Common myeloid progenitor, CD34-positive (primary cell): ENCODE data around the gene SMC6.

Experiments used
- CTCF ChIA-PET: fragments of 350-600 bp; sonication (Branson Sonifier 250); formaldehyde crosslinking; loops from one replicate; lab custom pipeline; 2021; ENCODE audit warnings: antibody characterized with exemption; lab: Charles Lee
- POLR2A ChIA-PET: fragments of 350-600 bp; sonication (Branson Sonifier 250); formaldehyde crosslinking; loops from one replicate; lab custom pipeline; 2021; ENCODE audit warnings: antibody characterized with exemption; lab: Charles Lee
- DNase-seq, 3 donors: peaks; one replicate each; pipeline versions ENCODE4 v3.0.0 to v3.0.0-alpha.2; 2013
- H3K27ac ChIP-seq, 2 experiments: 1 replicate in 1 of 2; 2 replicates in 1 of 2; pipeline ENCODE4 v1.7.0; 2013; ENCODE audit warnings: inconsistent platforms in 2 of 2, low read length in 2 of 2, mild to moderate bottlenecking in 2 of 2, low read depth in 1 of 2, moderate library complexity in 1 of 2; ENCODE audit not compliant: severe bottlenecking in 2 of 2, insufficient read depth in 1 of 2, poor library complexity in 1 of 2
- H3K27me3 ChIP-seq, 5 experiments: replicated peaks in 2 of 5; 1 replicate in 3 of 5; 2 replicates in 2 of 5; pipeline versions ENCODE4 v1.6.1 to v1.7.0; 2013; ENCODE audit warnings: low read length in 4 of 5, mild to moderate bottlenecking in 2 of 5, moderate library complexity in 2 of 5, inconsistent platforms in 1 of 5; ENCODE audit not compliant: insufficient read depth in 5 of 5, control insufficient read depth in 4 of 5
- H3K36me3 ChIP-seq, 4 experiments: 1 replicate in 2 of 4; 2 replicates in 2 of 4; pipeline versions ENCODE4 v1.6.1 to v1.7.0; 2013; ENCODE audit warnings: low read length in 3 of 4, control low read depth in 1 of 4, mild to moderate bottlenecking in 1 of 4; ENCODE audit not compliant: control insufficient read depth in 4 of 4, insufficient read depth in 4 of 4
- H3K4me1 ChIP-seq, 4 experiments: 1 replicate in 3 of 4; 2 replicates in 1 of 4; pipeline versions ENCODE4 v1.6.1 to v1.7.1; 2013; ENCODE audit warnings: low read length in 3 of 4, mild to moderate bottlenecking in 3 of 4, control low read depth in 1 of 4, inconsistent platforms in 1 of 4, moderate library complexity in 1 of 4; ENCODE audit not compliant: control insufficient read depth in 4 of 4, insufficient read depth in 4 of 4; ENCODE audit errors: control extremely low read depth in 1 of 4
- H3K4me3 ChIP-seq, 7 experiments: 1 replicate in 4 of 7; 2 replicates in 3 of 7; pipeline versions ENCODE4 v1.5.1 to v1.7.0; 2013; ENCODE audit warnings: mild to moderate bottlenecking in 7 of 7, low read length in 6 of 7, moderate library complexity in 6 of 7, inconsistent platforms in 2 of 7, low read depth in 2 of 7, control low read depth in 1 of 7; ENCODE audit not compliant: insufficient read depth in 4 of 7, control insufficient read depth in 1 of 7; ENCODE audit errors: extremely low read depth in 1 of 7
- H3K9me3 ChIP-seq, 5 experiments: 1 replicate in 4 of 5; 2 replicates in 1 of 5; pipeline versions ENCODE4 v1.6.1 to v1.7.1; 2013; ENCODE audit warnings: low read length in 4 of 5, mild to moderate bottlenecking in 2 of 5, inconsistent platforms in 1 of 5, low read depth in 1 of 5, moderate library complexity in 1 of 5; ENCODE audit not compliant: control insufficient read depth in 4 of 5, insufficient read depth in 2 of 5; ENCODE audit errors: control extremely low read depth in 1 of 5
- WGBS: methylation state at CpG from one replicate; pipeline ENCODE4 v1.1.5; 2013; ENCODE audit not compliant: insufficient coverage; 5-methylcytosine and 5-hydroxymethylcytosine counted together

SMC6 gene

GRCh38 chr2:17786727-17787126 is 33.1 kb upstream of the SMC6 start:
- Histone ChIP-seq H3K36me3 (no peaks in the 10 kb centered on the region), H3K27ac (no peak overlapping the region), H3K27me3 (peaks cover 0 to 1% (median 0%) of the 10 kb centered on the region in 5 experiments), H3K4me3 (no peak overlapping the region), H3K9me3 (no peaks in the 10 kb centered on the region), H3K4me1 (peaks cover 3 to 14% (median 8%) of the 10 kb centered on the region in 4 experiments)
- POLR2A ChIA-PET, result no interaction called here
- WGBS, result 97% methylated on average over 3 of the region's 3 CpGs
- CTCF ChIA-PET, result no interaction called here
- no peak for DNase-seq

DNA sequence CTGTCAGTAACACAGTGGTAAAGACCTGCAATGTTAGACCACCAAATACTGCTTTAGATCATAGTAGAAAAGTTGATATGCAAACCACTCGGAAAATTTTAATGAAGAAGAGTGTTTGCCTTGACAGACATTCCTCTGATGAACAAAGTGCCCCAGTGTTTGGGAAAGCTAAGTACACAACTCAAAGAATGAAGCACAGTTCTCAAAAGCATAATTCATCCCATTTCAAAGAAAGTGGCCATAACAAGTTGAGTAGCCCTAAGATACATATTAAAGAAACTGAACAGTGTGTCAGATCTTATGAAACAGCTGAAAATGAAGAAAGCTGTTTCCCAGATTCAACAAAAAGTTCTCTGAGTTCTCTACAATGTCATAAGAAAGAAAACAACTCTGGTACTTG is 27.9 kb upstream of the SMC6 start:
- CTCF ChIA-PET, result interaction anchor here (1.1 kb wide), 1 partner anchor 61 kb away, joined by 3 read pairs; no protein-coding TSS in a partner anchor
- POLR2A ChIA-PET, result no interaction called here
- 100% methylated on average over 1 of the region's 1 CpG for WGBS

GRCh38 chr2:17780546-17780945 is 26.9 kb upstream of the SMC6 start:
- CTCF ChIA-PET, result interaction anchor here (1.0 kb wide), 1 partner anchor 41 kb away, joined by 4 read pairs; no protein-coding TSS in a partner anchor
- Histone ChIP-seq H3K9me3 (no peaks in the 10 kb centered on the region), H3K4me1 (no peaks in the 10 kb centered on the region), H3K27me3 (no peaks in the 10 kb centered on the region), H3K36me3 (peaks cover 2 to 22% (median 7%) of the 10 kb centered on the region in 4 experiments), H3K4me3 (no peak overlapping the region), H3K27ac (no peak overlapping the region)
- no CpG with 5 or more reads among the region's 1 CpG for WGBS
- POLR2A ChIA-PET, result no interaction called here
- DNase-seq, result no peak

More for the DNA sequence above, 27.9 kb upstream of the SMC6 start:
- Histone ChIP-seq H3K4me3 (no peak overlapping the region), H3K9me3 (no peaks in the 10 kb centered on the region), H3K27ac (no peak overlapping the region), H3K27me3 (no peaks in the 10 kb centered on the region), H3K4me1 (no peaks in the 10 kb centered on the region), H3K36me3 (peaks cover 0 to 20% (median 7%) of the 10 kb centered on the region in 4 experiments)
- DNase-seq, result no peak

GRCh38 chr2:17772532-17772931 is 18.9 kb upstream of the SMC6 start:
- Histone ChIP-seq H3K4me1 (no peaks in the 10 kb centered on the region), H3K36me3 (peaks cover 2 to 19% (median 5%) of the 10 kb centered on the region in 4 experiments), H3K9me3 (no peaks in the 10 kb centered on the region), H3K4me3 (no peak overlapping the region), H3K27ac (no peak overlapping the region), H3K27me3 (no peaks in the 10 kb centered on the region)
- CTCF ChIA-PET, result interaction anchor here (0.6 to 1.3 kb wide), 3 partner anchors 10 to 47 kb away, joined by 3 to 4 read pairs (median 3); no protein-coding TSS in a partner anchor
- 80% methylated on average over 1 of the region's 2 CpGs for WGBS
- no peak for DNase-seq
- POLR2A ChIA-PET, result no interaction called here

DNA sequence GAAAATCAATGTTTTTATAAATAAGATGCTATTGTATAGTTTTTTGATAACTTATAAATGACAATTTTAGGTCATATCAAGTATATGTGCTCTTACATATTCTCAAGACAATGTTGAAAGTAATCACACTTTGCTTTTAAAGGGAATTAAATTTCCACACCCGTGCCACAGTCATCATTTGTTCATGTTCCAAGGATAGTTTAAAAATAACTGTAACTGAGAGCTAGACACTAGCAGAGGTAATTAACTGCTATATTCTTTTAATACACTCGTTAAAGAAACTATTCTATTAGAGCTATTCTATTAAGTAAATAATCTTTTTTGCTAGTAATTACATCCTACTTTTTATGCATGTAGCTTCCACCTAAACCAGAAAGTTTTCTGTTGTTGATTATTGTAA is 18.3 kb upstream of the SMC6 start:
- H3K27me3 ChIP-seq, result no peaks in the 10 kb centered on the region
- H3K4me3 ChIP-seq, result no peak overlapping the region
- no peaks in the 10 kb centered on the region for H3K4me1 ChIP-seq
- POLR2A ChIA-PET, result no interaction called here
- CTCF ChIA-PET, result interaction anchor here (1.0 kb wide), 1 partner anchor 9 kb away, joined by 4 read pairs; no protein-coding TSS in a partner anchor
- WGBS, result no CpG with 5 or more reads among the region's 2 CpGs
- no peaks in the 10 kb centered on the region for H3K9me3 ChIP-seq
- peaks cover 2 to 19% (median 5%) of the 10 kb centered on the region in 4 experiments for H3K36me3 ChIP-seq
- no peak overlapping the region for H3K27ac ChIP-seq
- no peak for DNase-seq

DNA sequence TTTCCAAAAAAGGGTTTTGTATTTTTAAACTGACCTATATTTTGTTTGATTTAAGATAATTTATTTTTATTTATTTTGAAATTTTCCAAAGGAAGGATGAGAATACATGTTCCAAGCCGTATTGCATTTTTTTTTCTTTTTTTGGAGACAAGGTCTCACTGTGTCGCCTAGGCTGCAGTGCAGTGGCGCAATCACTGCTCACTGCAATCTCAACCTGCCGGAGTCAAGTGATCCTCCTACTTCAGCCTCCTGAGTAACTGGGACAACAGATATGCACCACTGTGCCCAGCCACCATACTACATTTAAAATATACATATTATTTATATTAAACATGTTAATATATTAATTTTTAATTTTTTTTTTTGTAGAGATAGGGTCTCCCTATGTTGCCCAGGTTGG is 15.3 kb upstream of the SMC6 start:
- Histone ChIP-seq H3K27ac (no peak overlapping the region), H3K36me3 (peaks cover 0 to 21% (median 6%) of the 10 kb centered on the region in 4 experiments), H3K27me3 (no peaks in the 10 kb centered on the region), H3K4me1 (no peaks in the 10 kb centered on the region), H3K9me3 (no peaks in the 10 kb centered on the region), H3K4me3 (no peak overlapping the region)
- ChIA-PET CTCF (no interaction called here), POLR2A (no interaction called here)
- no peak for DNase-seq
- WGBS, result 97% methylated on average over 4 of the region's 4 CpGs

- WGBS, result no CpG with 5 or more reads among the region's 2 CpGs
- Histone ChIP-seq H3K36me3 (peaks cover 0 to 24% (median 5%) of the 10 kb centered on the region in 4 experiments), H3K4me3 (no peak overlapping the region), H3K27me3 (no peaks in the 10 kb centered on the region), H3K4me1 (no peaks in the 10 kb centered on the region), H3K9me3 (no peaks in the 10 kb centered on the region), H3K27ac (no peak overlapping the region)
- POLR2A ChIA-PET, result no interaction called here
- no peak for DNase-seq
- CTCF ChIA-PET, result no interaction called here
These were observed 11.8 kb upstream of the SMC6 start for GRCh38 chr2:17765398-17765797.
